K562 (cell line): ENCODE measurements around the gene MON2.

Experiments
- CREBBP ChIP-seq: IDR thresholded peaks from one replicate; pipeline ENCODE4 v1.6.1; 2012; ENCODE audit warnings: low read depth, mild to moderate bottlenecking, control low read depth, inconsistent platforms, low read length
- CREM ChIP-seq: IDR thresholded peaks from 2 replicates; pipeline ENCODE4 v1.6.1; 2014; ENCODE audit warnings: antibody characterized with exemption, low read depth
- CTCF ChIP-seq, 3 experiments: IDR thresholded peaks in 2 of 3; conservative IDR thresholded peaks in 1 of 3; 2 replicates each; pipeline ENCODE4 v1.5.1; 2011 to 2012; ENCODE audit warnings: low read length in 3 of 3, mild to moderate bottlenecking in 3 of 3, control low read depth in 2 of 3, improper control_type of control experiment in 1 of 3, inconsistent platforms in 1 of 3, low read depth in 1 of 3, mixed read lengths in 1 of 3, moderate library complexity in 1 of 3; ENCODE audit not compliant: insufficient read depth in 2 of 3
- E4F1 ChIP-seq: fragments of 250-450 bp; sonication (Bioruptor Pico); IDR thresholded peaks from 2 replicates; pipeline ENCODE4 v1.5.0; 2021; ENCODE audit warnings: mild to moderate bottlenecking, borderline replicate concordance
- EGR1 ChIP-seq: fragments of 450-650 bp; conservative IDR thresholded peaks from 2 replicates; pipeline ENCODE4 v1.6.1; 2017; ENCODE audit warnings: mild to moderate bottlenecking
- ETV6 ChIP-seq, 3 experiments: fragments of 150-350 bp in 1 of 3; sonication (generic) in 1 of 3; formaldehyde crosslinking in 1 of 3; IDR thresholded peaks; 2 replicates each; pipeline versions ENCODE4 v1.6.1 to v1.8.0; 2014 to 2022; ENCODE audit warnings: borderline replicate concordance in 2 of 3, low read depth in 2 of 3, antibody characterized with exemption in 1 of 3, low read length in 1 of 3, mild to moderate bottlenecking in 1 of 3, missing genetic modification reagents in 1 of 3
- MAX ChIP-seq: sonication (generic); formaldehyde crosslinking; IDR thresholded peaks from 2 replicates; pipeline ENCODE4 v1.9.0; 2022; ENCODE audit warnings: mild to moderate bottlenecking, missing genetic modification reagents
- NR3C1 ChIP-seq: sonication (generic); formaldehyde crosslinking; IDR thresholded peaks from 2 replicates; pipeline ENCODE4 v1.8.1; 2022; ENCODE audit warnings: missing genetic modification reagents
- POLR2A ChIP-seq: fragments of 450-650 bp; conservative IDR thresholded peaks from 2 replicates; pipeline ENCODE4 v1.6.1; 2016
- RBFOX2 ChIP-seq: fragments of 200-400 bp; formaldehyde crosslinking; IDR thresholded peaks from 2 replicates; pipeline ENCODE4 v1.6.1; 2017; ENCODE audit warnings: low read depth, mild to moderate bottlenecking, low read length, moderate library complexity
- SP1 ChIP-seq: sonication (generic); formaldehyde crosslinking; IDR thresholded peaks from 2 replicates; pipeline ENCODE4 v1.8.1; 2022; ENCODE audit warnings: mild to moderate bottlenecking, missing genetic modification reagents
- TBP ChIP-seq: optimal IDR thresholded peaks from 2 replicates; pipeline ENCODE3; 2011; ENCODE audit warnings: low read depth, low read length, improper control_type of control experiment
- ZZZ3 ChIP-seq: fragments of 450-650 bp; IDR thresholded peaks from 2 replicates; pipeline ENCODE4 v1.6.1; 2016; ENCODE audit warnings: antibody characterized with exemption, mild to moderate bottlenecking, moderate library complexity

GRCh38 chr12:62446754-62447452 lies 19.7 kb upstream of the MON2 start:
- TF ChIP-seq MAX (CRISPR knock-in tag): no peak
- no peak for TF ChIP-seq EGR1
- TF ChIP-seq ZZZ3: no peak
- no peak for TF ChIP-seq ETV6 (IDR thresholded peaks at IDR 0.05; ENCODE audit: borderline replicate concordance in 1 of 2, low read depth in 2 of 2, low read length in 1 of 2)
- no peak for TF ChIP-seq ETV6 (CRISPR knock-in tag; IDR thresholded peaks at IDR 0.05; ENCODE audit: borderline replicate concordance)
- TF ChIP-seq CREM: no peak
- TF ChIP-seq POLR2A: no peak
- no peak for TF ChIP-seq SP1 (CRISPR knock-in tag)
- no peak for TF ChIP-seq E4F1 (CRISPR knock-in tag)
- TF ChIP-seq TBP: no peak
- no peak for TF ChIP-seq CTCF (IDR thresholded peaks at IDR 0.05 in 2 of 3, conservative IDR thresholded peaks at IDR 0.05 in 1 of 3; ENCODE audit: insufficient read depth in 2 of 3, low read depth in 1 of 3, low read length in 3 of 3)
- no peak for TF ChIP-seq CREBBP
- no peak for TF ChIP-seq RBFOX2
- TF ChIP-seq NR3C1 (CRISPR knock-in tag): no peak
